CD4-positive, alpha-beta T cell treated with Interleukin-2 at 100 ng/mL for 4 hours (primary cell): ENCODE measurements around the gene CWC27.
"Not testable (repeated sequence)": the region's sequence is repeated elsewhere in the genome, so short reads cannot be mapped to it uniquely, and the experiment has no call there.

ENCODE experiments used
- DNase-seq: peaks from one replicate; pipeline ENCODE4 v3.0.0-alpha.2; 2020; ENCODE audit warnings: low spot score

The CWC27 gene

GRCh38 chr5:64925123-64925522 lies 156.4 kb downstream of the CWC27 start:
- no peak for DNase-seq

- no peak for DNase-seq
These were observed 161.1 kb downstream of the CWC27 start for GRCh38 chr5:64929833-64930232.

GRCh38 chr5:64930672-64931318 lies 162.1 kb downstream of the CWC27 start:
- DNase-seq = no peak

GRCh38 chr5:64939422-64939771 lies 170.7 kb downstream of the CWC27 start:
- DNase-seq = not testable (repeated sequence)

- no peak for DNase-seq
These were observed 171.2 kb downstream of the CWC27 start for GRCh38 chr5:64939772-64940510.

GRCh38 chr5:64942460-64942859 lies 173.7 kb downstream of the CWC27 start:
- no peak for DNase-seq

DNA sequence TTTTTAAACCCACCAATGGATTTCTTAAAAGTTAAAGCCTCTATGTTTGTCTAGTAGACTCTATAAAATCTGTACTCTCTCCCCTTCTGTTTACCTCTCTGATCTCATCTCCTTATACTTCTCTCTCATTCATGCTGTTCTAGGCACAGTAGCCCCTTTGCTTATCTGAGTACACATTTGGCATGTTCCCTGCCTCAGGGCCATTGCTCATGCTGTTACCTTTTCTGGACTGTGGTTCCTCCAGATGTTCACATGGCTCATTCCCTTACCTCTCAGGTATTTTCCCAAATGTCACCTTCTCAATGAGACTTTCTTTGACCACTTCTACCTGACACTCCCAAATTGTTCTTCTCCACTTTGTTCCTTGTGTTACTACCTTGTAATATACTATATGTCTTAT lies 176.1 kb downstream of the CWC27 start:
- DNase-seq = no peak

DNA sequence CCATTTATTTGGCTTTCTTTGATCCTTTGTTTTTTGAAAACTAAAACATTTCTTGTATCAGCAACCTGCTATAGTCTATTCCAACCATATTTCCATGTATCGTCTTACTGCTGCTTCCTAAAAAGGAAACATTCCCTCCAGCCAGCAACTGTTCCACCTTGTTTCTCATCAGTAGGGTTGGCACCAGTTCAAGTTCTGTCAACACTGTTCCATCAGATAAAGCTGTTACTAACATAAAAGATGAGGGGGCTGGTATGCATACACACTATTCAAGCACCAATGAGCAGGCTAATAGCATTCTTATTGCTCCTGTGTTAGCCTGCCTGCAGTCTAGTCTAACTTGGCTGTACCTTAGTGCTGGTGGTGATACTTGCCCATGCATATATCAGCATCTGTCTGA lies 178.3 kb downstream of the CWC27 start:
- no peak for DNase-seq

GRCh38 chr5:64947801-64948200 lies 179.1 kb downstream of the CWC27 start:
- no peak for DNase-seq

GRCh38 chr5:64949331-64949730 lies 180.6 kb downstream of the CWC27 start:
- no peak for DNase-seq

GRCh38 chr5:64952951-64953673 lies 184.4 kb downstream of the CWC27 start:
- DNase-seq = no peak

GRCh38 chr5:64954518-64954917 lies 185.8 kb downstream of the CWC27 start:
- DNase-seq = no peak

GRCh38 chr5:64958757-64959391 lies 190.1 kb downstream of the CWC27 start:
- peak; percentile 39 for DNase-seq

DNA sequence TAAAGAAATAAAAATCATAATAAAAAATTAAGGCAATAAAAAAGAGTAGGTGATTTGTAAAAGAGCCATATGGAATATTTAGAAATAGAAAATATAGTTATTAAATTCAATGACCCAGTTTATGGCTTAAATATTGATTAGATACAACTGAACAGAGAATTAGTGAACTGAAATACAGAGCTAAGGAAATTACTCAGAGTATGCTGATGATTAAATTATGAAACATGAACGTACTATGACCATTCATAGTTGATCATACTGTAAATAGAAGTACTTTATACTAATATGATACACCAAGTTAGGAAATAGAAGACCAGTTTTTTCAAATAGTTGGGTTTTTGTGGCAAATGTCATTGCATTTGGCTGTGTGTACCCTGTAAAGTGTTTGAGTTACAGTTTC lies 194.5 kb downstream of the CWC27 start:
- DNase-seq = no peak

GRCh38 chr5:64968591-64969110 lies 199.9 kb downstream of the CWC27 start:
- DNase-seq = no peak

DNA sequence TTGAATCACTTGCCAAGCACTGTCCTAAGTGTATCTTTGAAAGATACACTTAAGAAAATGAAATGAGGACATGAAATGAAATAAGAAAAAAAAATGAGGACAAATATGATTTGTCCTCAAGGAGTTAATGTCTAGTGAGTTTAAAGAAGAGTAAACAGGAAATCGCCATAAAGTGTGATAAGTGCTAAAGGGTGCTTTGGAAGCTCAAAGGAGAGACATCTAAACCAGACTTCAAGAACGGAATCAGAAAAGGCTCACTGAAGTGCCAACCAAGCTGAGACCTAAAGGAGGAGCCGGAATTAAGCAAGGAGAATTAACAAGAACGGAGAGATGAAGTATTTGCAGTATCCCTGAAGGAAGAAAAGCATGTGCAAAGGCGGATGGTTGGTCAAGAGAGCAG lies 200.8 kb downstream of the CWC27 start:
- DNase-seq = no peak

DNA sequence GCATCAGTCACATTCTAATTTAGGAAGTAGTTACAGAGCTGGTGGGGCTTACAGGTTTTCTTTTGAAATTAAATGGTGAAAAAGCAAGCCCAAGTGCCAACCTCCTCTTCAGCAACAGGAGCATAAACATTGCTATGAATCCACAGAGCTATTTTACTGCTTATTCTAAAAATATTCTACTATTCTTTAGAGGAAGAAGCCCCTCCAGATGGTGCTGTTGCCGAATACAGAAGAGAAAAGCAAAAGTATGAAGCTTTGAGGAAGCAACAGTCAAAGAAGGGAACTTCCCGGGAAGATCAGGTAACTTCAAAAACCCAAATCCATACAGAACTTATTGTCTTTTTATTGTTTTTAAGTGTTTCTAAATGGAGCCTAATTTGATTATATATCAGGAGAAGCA lies 202.8 kb downstream of the CWC27 start:
- DNase-seq = no peak

- DNase-seq = no peak
These were observed 203.3 kb downstream of the CWC27 start for GRCh38 chr5:64971990-64972389.

GRCh38 chr5:64972591-64972990 lies 203.9 kb downstream of the CWC27 start:
- DNase-seq = no peak

- no peak for DNase-seq
These were observed 204.5 kb downstream of the CWC27 start for GRCh38 chr5:64973215-64973614.

DNA sequence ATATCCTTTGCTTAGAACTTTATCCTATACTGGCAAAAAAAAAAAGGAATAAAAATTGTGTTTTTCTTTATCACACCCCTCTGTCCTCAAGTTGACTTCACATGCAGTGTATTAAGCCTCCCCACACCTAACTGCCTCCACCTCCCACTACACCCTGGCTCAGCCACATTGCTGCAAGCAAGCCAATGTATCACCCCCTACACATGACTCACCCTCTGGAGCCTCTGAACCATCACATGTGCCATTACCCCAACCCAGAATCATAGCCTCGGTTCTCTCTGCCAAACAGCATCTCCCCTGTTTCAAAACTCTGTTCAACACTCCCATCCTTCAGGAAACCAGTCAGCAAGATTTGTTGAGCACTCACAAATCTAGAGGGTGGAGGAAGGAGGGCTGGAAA lies 209.0 kb downstream of the CWC27 start:
- no peak for DNase-seq

DNA sequence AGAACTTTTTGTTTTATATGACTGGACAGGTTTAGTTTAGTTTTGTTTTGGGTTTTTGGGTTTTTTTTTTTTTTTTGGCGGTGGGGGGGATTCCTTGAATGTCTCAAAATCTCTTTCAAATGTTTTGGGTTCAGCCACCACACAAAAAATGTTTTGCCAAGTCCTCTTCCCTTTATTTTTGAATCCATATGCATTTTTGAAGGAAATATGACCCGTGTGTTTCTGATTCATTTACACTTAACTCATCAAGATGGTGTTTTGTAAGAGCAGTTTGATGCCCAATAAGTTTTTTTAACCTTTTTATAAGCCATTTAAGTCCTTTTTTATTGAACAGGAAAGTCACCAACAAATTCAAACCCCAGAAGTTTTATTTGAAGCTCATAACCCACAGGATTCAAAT lies 209.8 kb downstream of the CWC27 start:
- no peak for DNase-seq

GRCh38 chr5:64979531-64979930 lies 210.8 kb downstream of the CWC27 start:
- no peak for DNase-seq
